A549 (cell line): Measurements from ENCODE around the gene ORAI1. TPM values are rescaled to one million over a fixed set of nuclear protein-coding genes. Genes with fewer than 3 reads are reported as not detected.

ENCODE experiments used
- ATAC-seq, 2 experiments: fragments of 200-7000 bp in 1 of 2; fragments of >200 bp in 1 of 2; cut with Nextera tagmentation in 1 of 2; cut with Tn5 transposase in 1 of 2; 3 replicates each; pipeline versions ENCODE4 v1.8.0 to v1.9.1; 2018 to 2020; ENCODE audit warnings: mild to moderate bottlenecking in 1 of 2, moderate library complexity in 1 of 2
- CTCF ChIA-PET: fragments of 300-600 bp; sonication (Branson Sonifier 250); formaldehyde crosslinking; extraction: SDS; loops from one replicate; lab custom pipeline; 2021; ENCODE audit warnings: antibody characterized with exemption, inconsistent platforms; lab: Yijun Ruan, JAX
- POLR2A ChIA-PET: fragments of 350-600 bp; formaldehyde crosslinking; extraction: SDS; loops from one replicate; lab custom pipeline; 2021; ENCODE audit warnings: antibody characterized with exemption, inconsistent platforms; lab: Yijun Ruan, JAX
- DNase-seq, 2 experiments: peaks; one replicate each; pipeline versions ENCODE4 v3.0.0 to v3.0.0-alpha.2; 2011 to 2016; ENCODE audit warnings: low read depth in 1 of 2, low spot score in 1 of 2
- FAIRE-seq: peaks from 2 replicates; lab custom pipeline; 2011; peaks lifted over from hg19 to GRCh38; lab: Jason Lieb, UNC
- H3K27ac ChIP-seq, 2 experiments: fragments of >200 bp; sonication (Bioruptor Twin); formaldehyde crosslinking; 3 replicates each; pipeline ENCODE4 v1.5.1; 2016 to 2017
- H3K4me1 ChIP-seq: fragments of >200 bp; sonication (Bioruptor Twin); formaldehyde crosslinking; 3 replicates; pipeline ENCODE4 v1.6.1; 2016
- H3K4me2 ChIP-seq: fragments of >200 bp; sonication (Bioruptor Twin); formaldehyde crosslinking; 3 replicates; pipeline ENCODE4 v1.6.1; 2016
- H3K4me3 ChIP-seq: fragments of >200 bp; sonication (Bioruptor Twin); formaldehyde crosslinking; 3 replicates; pipeline ENCODE4 v1.5.1; 2016
- H3K9me3 ChIP-seq: fragments of >200 bp; sonication (Bioruptor Twin); formaldehyde crosslinking; 3 replicates; pipeline ENCODE4 v1.6.1; 2016
- CHD2 ChIP-seq: fragments of 150-350 bp; IDR thresholded peaks from 2 replicates; pipeline ENCODE4 v1.6.1; 2014; ENCODE audit warnings: low read length; ENCODE audit not compliant: partially characterized antibody
- CHD4 ChIP-seq: fragments of 200-600 bp; sonication (generic); IDR thresholded peaks from 2 replicates; pipeline ENCODE4 v1.6.1; 2016; ENCODE audit warnings: antibody characterized with exemption, mild to moderate bottlenecking, borderline replicate concordance
- E2F6 ChIP-seq: IDR thresholded peaks from 2 replicates; pipeline ENCODE4 v1.6.1; 2012; ENCODE audit warnings: low read depth, borderline replicate concordance
- EHF ChIP-seq: fragments of 250-450 bp; sonication (Bioruptor Pico); IDR thresholded peaks from 2 replicates; pipeline ENCODE4 v1.5.0; 2020; ENCODE audit warnings: mild to moderate bottlenecking
- EP300 ChIP-seq, 2 experiments: fragments of >200 bp; sonication (Bioruptor Twin); formaldehyde crosslinking; IDR thresholded peaks; 2 replicates in 1 of 2; 3 replicates in 1 of 2; pipeline ENCODE4 v1.6.1; 2016 to 2017
- GATA3 ChIP-seq: IDR thresholded peaks from 2 replicates; pipeline ENCODE4 v1.6.1; 2012; ENCODE audit warnings: borderline replicate concordance
- HMGXB4 ChIP-seq: fragments of 250-450 bp; sonication (Bioruptor Pico); IDR thresholded peaks from 2 replicates; pipeline ENCODE4 v1.5.0; 2021; ENCODE audit warnings: mild to moderate bottlenecking, moderate library complexity, borderline replicate concordance
- HOXA7 ChIP-seq: fragments of 250-450 bp; sonication (Bioruptor Pico); IDR thresholded peaks from 2 replicates; pipeline ENCODE4 v1.5.0; 2020; ENCODE audit warnings: mild to moderate bottlenecking, moderate library complexity
- HOXB5 ChIP-seq: fragments of 250-450 bp; sonication (Bioruptor Pico); IDR thresholded peaks from 2 replicates; pipeline ENCODE4 v1.5.0; 2020; ENCODE audit warnings: mild to moderate bottlenecking, moderate library complexity
- JUN ChIP-seq, 2 experiments: fragments of >200 bp; sonication (Bioruptor Twin); formaldehyde crosslinking; IDR thresholded peaks; 2 replicates in 1 of 2; 3 replicates in 1 of 2; pipeline ENCODE4 v1.6.1; 2016 to 2017
- JUNB ChIP-seq: fragments of >200 bp; sonication (Bioruptor Twin); formaldehyde crosslinking; IDR thresholded peaks from 2 replicates; pipeline ENCODE4 v1.6.1; 2016
- KDM1A ChIP-seq: fragments of 200-600 bp; sonication (generic); IDR thresholded peaks from 2 replicates; pipeline ENCODE4 v1.6.1; 2016; ENCODE audit warnings: low read depth, mild to moderate bottlenecking
- KDM5A ChIP-seq: fragments of 200-600 bp; sonication (generic); IDR thresholded peaks from 2 replicates; pipeline ENCODE4 v1.6.1; 2016; ENCODE audit warnings: antibody characterized with exemption, mild to moderate bottlenecking
- MAFK ChIP-seq: fragments of 450-650 bp; IDR thresholded peaks from 2 replicates; pipeline ENCODE4 v1.6.1; 2014; ENCODE audit not compliant: partially characterized antibody
- MAZ ChIP-seq: fragments of 150-350 bp; IDR thresholded peaks from 2 replicates; pipeline ENCODE4 v1.6.1; 2014; ENCODE audit warnings: antibody characterized with exemption, low read depth, low read length, borderline replicate concordance
- NR3C1 ChIP-seq: fragments of >200 bp; sonication (Bioruptor Twin); formaldehyde crosslinking; IDR thresholded peaks from 3 replicates; pipeline ENCODE4 v1.6.1; 2017
- PHF8 ChIP-seq: fragments of 200-600 bp; sonication (generic); IDR thresholded peaks from 2 replicates; pipeline ENCODE4 v1.6.1; 2016; ENCODE audit warnings: low read depth, mild to moderate bottlenecking, antibody characterized with exemption, moderate library complexity, borderline replicate concordance
- POLR2AphosphoS2 ChIP-seq: conservative IDR thresholded peaks from 2 replicates; pipeline ENCODE4 v1.6.1; 2012; ENCODE audit warnings: low read length, improper control_type of control experiment, inconsistent platforms
- RAD21 ChIP-seq, 2 experiments: fragments of >200 bp in 1 of 2; sonication (Bioruptor Twin) in 1 of 2; formaldehyde crosslinking in 1 of 2; IDR thresholded peaks in 1 of 2; conservative IDR thresholded peaks in 1 of 2; 2 replicates in 1 of 2; 3 replicates in 1 of 2; pipeline ENCODE4 v1.6.1; 2012 to 2018; ENCODE audit warnings: inconsistent platforms in 1 of 2
- RARB ChIP-seq: fragments of 250-450 bp; sonication (Bioruptor Pico); IDR thresholded peaks from 2 replicates; pipeline ENCODE4 v1.8.0; 2021; ENCODE audit warnings: mild to moderate bottlenecking, moderate library complexity
- RFX5 ChIP-seq: fragments of 450-650 bp; IDR thresholded peaks from 2 replicates; pipeline ENCODE4 v1.7.1; 2014; ENCODE audit warnings: antibody characterized with exemption, mild to moderate bottlenecking, moderate library complexity
- SMC3 ChIP-seq: fragments of >200 bp; sonication (Bioruptor Twin); formaldehyde crosslinking; IDR thresholded peaks from 3 replicates; pipeline ENCODE4 v1.6.1; 2018; ENCODE audit warnings: inconsistent platforms
- ZFP36 ChIP-seq: fragments of 450-650 bp; IDR thresholded peaks from 2 replicates; pipeline ENCODE4 v1.6.1; 2014; ENCODE audit warnings: borderline replicate concordance; ENCODE audit not compliant: partially characterized antibody
- WGBS: methylation state at CpG from one replicate; pipeline ENCODE4 v1.1.6; 2017; ENCODE audit errors: missing lambda C conversion rate; 5-methylcytosine and 5-hydroxymethylcytosine counted together
- polyA plus RNA-seq, 4 experiments: library from polyadenylated mRNA; depleted of rRNA in 3 of 4; stranded (reverse); fragments of >200 nt; fragmentation: RNase III in 1 of 4; extraction: RNeasy Plus Mini Kit Qiagen cat#74134 plus additional on column Dnase treatment in 1 of 4; gene quantifications; 2 replicates in 3 of 4; 3 replicates in 1 of 4; pipeline ENCODE4 v1.2.3, GENCODE V29; 2011 to 2017
- TF ChIP-seq, protein P1 (sequence below): fragments of >200 bp; sonication (Bioruptor Twin); formaldehyde crosslinking; IDR thresholded peaks from 3 replicates; pipeline ENCODE4 v1.6.1; 2016

ORAI1 gene
- polyA plus RNA-seq, 2 of the 4 experiments (the other 2 are of a cell fraction), result 18.7 to 22.1 TPM

- CTCF ChIA-PET, result interaction anchor here (0.7 to 5.4 kb wide), 20 partner anchors 11 to 211 kb away, joined by 3 to 86 read pairs (median 6); partner anchors contain the start of genes ORAI1 and RHOF
- no peak for FAIRE-seq
Observed at GRCh38 chr12:121669521-121669900, 43.2 kb downstream of the ORAI1 start, which contains the start of gene MORN3. Gene MORN3, minus strand, starts transcription at chr12:121669654. Its CDS starts 171 bp downstream, at chr12:121669483.

GRCh38 chr12:121673013-121673511, 46.7 kb downstream of the ORAI1 start:
- ChIA-PET POLR2A (interaction anchor here (1.8 kb wide), 1 partner anchor 46 kb away, joined by 6 read pairs; no protein-coding TSS in a partner anchor), CTCF (interaction anchor here (5.0 to 5.3 kb wide), 2 partner anchors 8 to 47 kb away, joined by 37 to 57 read pairs; partner anchors contain the start of gene ORAI1)
- no peak for TF ChIP-seq PHF8
- TF ChIP-seq HOXB5, result no peak
- no peak for TF ChIP-seq KDM1A
- no peak for TF ChIP-seq MAZ
- TF ChIP-seq HOXA7 (CRISPR knock-in tag), result no peak
- TF ChIP-seq KDM5A, result no peak
- no peak for TF ChIP-seq GATA3
- TF ChIP-seq CHD2, result no peak
- TF ChIP-seq, protein P1, sequence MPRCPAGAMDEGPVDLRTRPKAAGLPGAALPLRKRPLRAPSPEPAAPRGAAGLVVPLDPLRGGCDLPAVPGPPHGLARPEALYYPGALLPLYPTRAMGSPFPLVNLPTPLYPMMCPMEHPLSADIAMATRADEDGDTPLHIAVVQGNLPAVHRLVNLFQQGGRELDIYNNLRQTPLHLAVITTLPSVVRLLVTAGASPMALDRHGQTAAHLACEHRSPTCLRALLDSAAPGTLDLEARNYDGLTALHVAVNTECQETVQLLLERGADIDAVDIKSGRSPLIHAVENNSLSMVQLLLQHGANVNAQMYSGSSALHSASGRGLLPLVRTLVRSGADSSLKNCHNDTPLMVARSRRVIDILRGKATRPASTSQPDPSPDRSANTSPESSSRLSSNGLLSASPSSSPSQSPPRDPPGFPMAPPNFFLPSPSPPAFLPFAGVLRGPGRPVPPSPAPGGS, result no peak
- TF ChIP-seq RAD21 (conservative IDR thresholded peaks at IDR 0.05 in 1 of 2, IDR thresholded peaks at IDR 0.05 in 1 of 2), result no peak
- TF ChIP-seq CHD4, result no peak
- no peak for TF ChIP-seq MAFK
- TF ChIP-seq JUNB, result no peak
- TF ChIP-seq ZFP36, result no peak
- no peak for TF ChIP-seq POLR2AphosphoS2
- TF ChIP-seq SMC3, result no peak
- TF ChIP-seq RFX5, result no peak
- TF ChIP-seq RARB (CRISPR knock-in tag), result no peak
- DNase-seq, result no peak
- WGBS, result 63% methylated on average over 12 of the region's 12 CpGs
- peaks cover 12% of the 10 kb centered on the region for H3K4me1 ChIP-seq
- no peaks in the 10 kb centered on the region for H3K9me3 ChIP-seq
- FAIRE-seq, result no peak
- ATAC-seq, result peak; percentile 36 to 44; a peak in 4 of 6 replicates
- peak overlapping the region; percentile 55 for H3K4me3 ChIP-seq
- H3K27ac ChIP-seq, result peak overlapping the region; percentile 41 to 73; a peak in 5 of 6 replicates
- peak overlapping the region; percentile 90 for H3K4me2 ChIP-seq

More at GRCh38 chr12:121669521-121669900, 43.2 kb downstream of the ORAI1 start, which contains the start of gene MORN3:
- Histone ChIP-seq H3K9me3 (no peaks in the 10 kb centered on the region), H3K27ac (no peak within 1 kb of the TSS), H3K4me3 (no peak within 1 kb of the TSS), H3K4me1 (peaks cover 12% of the 10 kb centered on the region), H3K4me2 (no peak within 1 kb of the TSS)
- POLR2A ChIA-PET, result interaction anchor here (1.1 kb wide), 1 partner anchor 17 kb away, joined by 3 read pairs; no protein-coding TSS in a partner anchor
- ATAC-seq (no peak), DNase-seq (no peak)
- TF ChIP-seq NR3C1 (no peak), MAZ (no peak), GATA3 (no peak), POLR2AphosphoS2 (no peak), KDM1A (no peak), EP300 (IDR thresholded peaks at IDR 0.05) (no peak), SMC3 (no peak), HMGXB4 (CRISPR knock-in tag) (no peak), E2F6 (no peak), JUN (IDR thresholded peaks at IDR 0.05) (no peak), CHD4 (no peak), KDM5A (no peak), JUNB (no peak), ZFP36 (no peak), EHF (no peak)
- WGBS, result 95% methylated on average over 5 of the region's 5 CpGs
